ENCODE results near the gene PTGIR.

DNA sequence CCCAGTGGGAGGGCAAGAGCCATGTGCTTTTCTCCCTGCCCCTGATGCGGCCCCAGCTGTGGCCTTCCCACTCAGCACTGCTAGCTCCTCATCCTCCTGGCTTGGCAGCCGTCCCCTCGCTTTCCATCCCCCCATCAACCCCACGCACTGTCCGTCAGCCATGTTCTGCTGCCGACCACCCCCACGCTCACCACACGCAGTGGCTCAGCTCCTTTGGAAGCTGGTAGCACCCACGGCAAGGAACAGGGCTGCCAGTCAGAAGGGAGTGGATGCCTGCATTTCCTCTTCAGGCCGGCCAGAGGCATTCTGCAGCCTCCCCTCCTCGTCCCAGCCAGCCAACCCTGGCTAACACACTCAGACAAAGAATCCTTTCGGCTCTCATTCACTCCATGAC lies 17.4 kb downstream of the PTGIR start:
- TF ChIP-seq, protein P1, sequence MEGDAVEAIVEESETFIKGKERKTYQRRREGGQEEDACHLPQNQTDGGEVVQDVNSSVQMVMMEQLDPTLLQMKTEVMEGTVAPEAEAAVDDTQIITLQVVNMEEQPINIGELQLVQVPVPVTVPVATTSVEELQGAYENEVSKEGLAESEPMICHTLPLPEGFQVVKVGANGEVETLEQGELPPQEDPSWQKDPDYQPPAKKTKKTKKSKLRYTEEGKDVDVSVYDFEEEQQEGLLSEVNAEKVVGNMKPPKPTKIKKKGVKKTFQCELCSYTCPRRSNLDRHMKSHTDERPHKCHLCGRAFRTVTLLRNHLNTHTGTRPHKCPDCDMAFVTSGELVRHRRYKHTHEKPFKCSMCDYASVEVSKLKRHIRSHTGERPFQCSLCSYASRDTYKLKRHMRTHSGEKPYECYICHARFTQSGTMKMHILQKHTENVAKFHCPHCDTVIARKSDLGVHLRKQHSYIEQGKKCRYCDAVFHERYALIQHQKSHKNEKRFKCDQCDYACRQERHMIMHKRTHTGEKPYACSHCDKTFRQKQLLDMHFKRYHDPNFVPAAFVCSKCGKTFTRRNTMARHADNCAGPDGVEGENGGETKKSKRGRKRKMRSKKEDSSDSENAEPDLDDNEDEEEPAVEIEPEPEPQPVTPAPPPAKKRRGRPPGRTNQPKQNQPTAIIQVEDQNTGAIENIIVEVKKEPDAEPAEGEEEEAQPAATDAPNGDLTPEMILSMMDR (IDR thresholded peaks at IDR 0.05), result no peak
- no peak for TF ChIP-seq POLR2A (IDR thresholded peaks at IDR 0.05)

Data from ovary (tissue), 3 donors.